ENCODE data around the gene TTC28.

The TTC28 gene

GRCh38 chr22:28414913-28415312, 264.7 kb downstream of the TTC28 start:
- H3K4me1 ChIP-seq (ENCODE audit: control insufficient read depth in 1 of 2, insufficient read depth in 1 of 2, low read depth in 1 of 2, low read length in 1 of 2) = no peaks in the 10 kb centered on the region
- H3K27ac ChIP-seq = no peak overlapping the region
- no peaks in the 10 kb centered on the region for H3K27me3 ChIP-seq
- no peak overlapping the region for H3K4me3 ChIP-seq (ENCODE audit: low read depth in 1 of 2, low read length in 1 of 2)
- H3K9me3 ChIP-seq = no peaks in the 10 kb centered on the region
- no peaks in the 10 kb centered on the region for H3K36me3 ChIP-seq
- TF ChIP-seq CTCF (IDR thresholded peaks at IDR 0.05) = no peak

GRCh38 chr22:28413612-28414399, 265.8 kb downstream of the TTC28 start:
- H3K27me3 ChIP-seq = no peaks in the 10 kb centered on the region
- no peaks in the 10 kb centered on the region for H3K9me3 ChIP-seq
- no peaks in the 10 kb centered on the region for H3K36me3 ChIP-seq
- H3K4me3 ChIP-seq (ENCODE audit: low read depth in 1 of 2, low read length in 1 of 2) = no peak overlapping the region
- TF ChIP-seq CTCF (IDR thresholded peaks at IDR 0.05) = no peak
- H3K27ac ChIP-seq = no peak overlapping the region
- no peaks in the 10 kb centered on the region for H3K4me1 ChIP-seq (ENCODE audit: control insufficient read depth in 1 of 2, insufficient read depth in 1 of 2, low read depth in 1 of 2, low read length in 1 of 2)

- Histone ChIP-seq H3K4me3 (ENCODE audit: low read depth in 1 of 2, low read length in 1 of 2) (no peak overlapping the region), H3K36me3 (no peaks in the 10 kb centered on the region), H3K27ac (no peak overlapping the region), H3K27me3 (no peaks in the 10 kb centered on the region), H3K4me1 (ENCODE audit: control insufficient read depth in 1 of 2, insufficient read depth in 1 of 2, low read depth in 1 of 2, low read length in 1 of 2) (no peaks in the 10 kb centered on the region), H3K9me3 (no peaks in the 10 kb centered on the region)
- TF ChIP-seq CTCF (IDR thresholded peaks at IDR 0.05) = no peak
Observed at GRCh38 chr22:28412109-28412508, 267.5 kb downstream of the TTC28 start.

GRCh38 chr22:28411125-28411524, 268.5 kb downstream of the TTC28 start:
- H3K27ac ChIP-seq = no peak overlapping the region
- no peaks in the 10 kb centered on the region for H3K4me1 ChIP-seq (ENCODE audit: control insufficient read depth in 1 of 2, insufficient read depth in 1 of 2, low read depth in 1 of 2, low read length in 1 of 2)
- H3K4me3 ChIP-seq (ENCODE audit: low read depth in 1 of 2, low read length in 1 of 2) = no peak overlapping the region
- H3K36me3 ChIP-seq = no peaks in the 10 kb centered on the region
- H3K27me3 ChIP-seq = no peaks in the 10 kb centered on the region
- no peaks in the 10 kb centered on the region for H3K9me3 ChIP-seq
- no peak for TF ChIP-seq CTCF (IDR thresholded peaks at IDR 0.05)

DNA sequence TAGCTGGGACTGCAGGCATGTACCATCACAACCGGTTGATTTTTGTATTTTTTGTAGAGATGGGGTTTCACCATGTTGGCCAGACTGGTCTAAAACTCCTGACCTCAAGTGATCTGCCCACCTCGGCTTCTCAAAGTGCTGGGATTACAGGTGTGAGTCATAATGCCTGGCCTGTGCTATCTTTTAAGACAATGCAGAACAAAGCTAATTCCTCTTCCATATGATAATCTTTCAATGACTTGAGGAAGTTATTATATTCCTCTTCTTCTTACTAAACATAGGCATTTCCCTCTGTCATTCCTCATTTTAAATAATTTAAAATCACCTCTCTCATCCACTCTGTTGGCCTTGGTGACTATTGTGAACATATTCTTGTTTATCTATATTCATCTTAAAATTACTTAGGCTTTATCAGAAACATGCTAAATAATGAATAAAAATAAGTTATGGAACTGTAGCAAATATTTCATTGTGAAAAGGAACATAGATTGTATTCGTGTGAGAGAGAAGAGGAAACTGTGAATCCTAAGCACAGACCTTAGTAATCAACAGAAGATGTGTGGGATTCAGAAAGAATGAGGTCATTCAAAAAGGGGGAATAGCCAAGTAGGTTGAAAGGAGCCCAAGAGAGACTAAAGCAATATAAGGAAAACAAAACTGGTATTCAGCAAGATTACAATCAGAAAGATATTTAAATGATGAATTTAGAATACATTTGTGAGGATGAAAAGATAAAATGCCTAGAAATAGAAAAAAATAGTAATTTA, 269.4 kb downstream of the TTC28 start:
- Histone ChIP-seq H3K4me3 (ENCODE audit: low read depth in 1 of 2, low read length in 1 of 2) (no peak overlapping the region), H3K9me3 (no peaks in the 10 kb centered on the region), H3K4me1 (ENCODE audit: control insufficient read depth in 1 of 2, insufficient read depth in 1 of 2, low read depth in 1 of 2, low read length in 1 of 2) (no peaks in the 10 kb centered on the region), H3K27me3 (no peaks in the 10 kb centered on the region), H3K27ac (no peak overlapping the region), H3K36me3 (no peaks in the 10 kb centered on the region)
- no peak for TF ChIP-seq CTCF (IDR thresholded peaks at IDR 0.05)

Data from neutrophil (primary cell).